Chondrocyte (in vitro differentiated cells): ENCODE results near the gene HECTD2. TPM values are rescaled to one million over a fixed set of nuclear protein-coding genes. Genes with fewer than 3 reads are reported as not detected.
A peak's percentile ranks its signal among the peaks of the same experiment; 100 is the strongest.

Experiments used
- DNase-seq: peaks from one replicate; pipeline ENCODE4 v3.0.0; 2021; ENCODE audit warnings: mixed read lengths, low spot score
- H3K27ac Mint-ChIP-seq: one replicate; pipeline ENCODE4 v1.8.0; 2021; ENCODE audit warnings: mild to moderate bottlenecking, moderate library complexity, mixed read lengths; ENCODE audit not compliant: unreplicated experiment
- H3K27me3 Mint-ChIP-seq: 2 replicates; pipeline ENCODE4 v1.8.0; 2021; ENCODE audit warnings: low read depth, mixed read lengths
- H3K36me3 Mint-ChIP-seq: 2 replicates; pipeline ENCODE4 v1.8.0; 2021; ENCODE audit warnings: low read depth, mixed read lengths
- H3K4me1 Mint-ChIP-seq: 2 replicates; pipeline ENCODE4 v1.8.0; 2021; ENCODE audit warnings: low read depth, mild to moderate bottlenecking, mixed read lengths
- H3K4me3 Mint-ChIP-seq: one replicate; pipeline ENCODE4 v1.8.0; 2021; ENCODE audit warnings: mild to moderate bottlenecking, moderate library complexity, mixed read lengths; ENCODE audit not compliant: unreplicated experiment
- H3K9me3 Mint-ChIP-seq: 2 replicates; pipeline ENCODE4 v1.8.0; 2021; ENCODE audit warnings: low read depth, mixed read lengths
- total RNA-seq: library from RNA; stranded (reverse); gene quantifications from 3 replicates; pipeline ENCODE4 v1.2.1, GENCODE V29; 2021
- TF ChIP-seq, protein P1 (sequence below): fragments of 200-600 bp; sonication (generic); IDR thresholded peaks from 2 replicates; pipeline ENCODE4 v1.5.0; 2021; ENCODE audit warnings: antibody characterized with exemption, mild to moderate bottlenecking, moderate library complexity

Gene HECTD2
- total RNA-seq, 1 donor from 2014 or later, result 51.8 TPM

DNA sequence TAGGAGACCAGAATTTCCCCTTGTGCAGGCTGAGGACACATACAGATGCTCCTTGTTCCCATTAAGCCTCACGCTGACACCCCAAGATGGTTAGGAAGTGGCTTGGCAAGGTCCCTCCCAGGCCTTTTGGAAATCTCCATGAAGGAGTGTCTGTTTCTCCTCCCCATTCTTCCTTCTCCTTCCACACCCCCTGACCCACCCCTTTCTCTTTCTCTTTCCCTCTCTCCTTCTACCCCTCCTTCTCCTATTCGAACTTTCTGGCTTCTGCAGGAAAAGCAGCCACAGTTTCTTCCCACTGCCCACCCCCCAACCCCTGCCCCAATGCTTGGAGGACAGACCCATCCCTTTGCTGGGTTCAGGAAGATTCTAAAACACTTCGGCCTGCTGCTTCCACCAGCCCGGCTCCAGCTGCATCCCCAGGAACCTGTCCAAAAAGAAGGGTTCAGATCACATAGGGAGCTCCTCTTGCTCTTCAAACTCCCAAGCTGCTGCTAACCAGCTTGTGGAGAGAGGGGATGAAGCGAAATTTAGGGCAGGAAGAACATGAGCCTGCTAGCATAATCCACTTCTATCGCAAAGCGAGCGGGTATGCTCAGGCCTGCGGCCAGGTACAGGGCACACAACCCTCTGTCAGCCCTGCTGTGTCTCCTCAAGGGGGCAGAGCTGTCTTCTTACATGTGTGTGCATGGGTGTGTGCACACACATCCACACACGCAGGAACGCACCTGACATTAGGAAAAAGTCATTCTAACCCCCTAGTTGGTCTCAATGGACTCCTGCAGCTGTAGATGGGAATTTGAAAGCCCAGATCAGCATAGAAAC lies 142.3 kb downstream of the HECTD2 start:
- Mint-ChIP-seq H3K27me3 (no peaks in the 10 kb centered on the region), H3K4me1 (peaks cover 27% of the 10 kb centered on the region), H3K36me3 (no peaks in the 10 kb centered on the region), H3K9me3 (no peaks in the 10 kb centered on the region), H3K27ac (no peak overlapping the region), H3K4me3 (no peak overlapping the region)
- DNase-seq, result no peak
- TF ChIP-seq, protein P1, sequence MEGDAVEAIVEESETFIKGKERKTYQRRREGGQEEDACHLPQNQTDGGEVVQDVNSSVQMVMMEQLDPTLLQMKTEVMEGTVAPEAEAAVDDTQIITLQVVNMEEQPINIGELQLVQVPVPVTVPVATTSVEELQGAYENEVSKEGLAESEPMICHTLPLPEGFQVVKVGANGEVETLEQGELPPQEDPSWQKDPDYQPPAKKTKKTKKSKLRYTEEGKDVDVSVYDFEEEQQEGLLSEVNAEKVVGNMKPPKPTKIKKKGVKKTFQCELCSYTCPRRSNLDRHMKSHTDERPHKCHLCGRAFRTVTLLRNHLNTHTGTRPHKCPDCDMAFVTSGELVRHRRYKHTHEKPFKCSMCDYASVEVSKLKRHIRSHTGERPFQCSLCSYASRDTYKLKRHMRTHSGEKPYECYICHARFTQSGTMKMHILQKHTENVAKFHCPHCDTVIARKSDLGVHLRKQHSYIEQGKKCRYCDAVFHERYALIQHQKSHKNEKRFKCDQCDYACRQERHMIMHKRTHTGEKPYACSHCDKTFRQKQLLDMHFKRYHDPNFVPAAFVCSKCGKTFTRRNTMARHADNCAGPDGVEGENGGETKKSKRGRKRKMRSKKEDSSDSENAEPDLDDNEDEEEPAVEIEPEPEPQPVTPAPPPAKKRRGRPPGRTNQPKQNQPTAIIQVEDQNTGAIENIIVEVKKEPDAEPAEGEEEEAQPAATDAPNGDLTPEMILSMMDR, result peak; percentile 68

DNA sequence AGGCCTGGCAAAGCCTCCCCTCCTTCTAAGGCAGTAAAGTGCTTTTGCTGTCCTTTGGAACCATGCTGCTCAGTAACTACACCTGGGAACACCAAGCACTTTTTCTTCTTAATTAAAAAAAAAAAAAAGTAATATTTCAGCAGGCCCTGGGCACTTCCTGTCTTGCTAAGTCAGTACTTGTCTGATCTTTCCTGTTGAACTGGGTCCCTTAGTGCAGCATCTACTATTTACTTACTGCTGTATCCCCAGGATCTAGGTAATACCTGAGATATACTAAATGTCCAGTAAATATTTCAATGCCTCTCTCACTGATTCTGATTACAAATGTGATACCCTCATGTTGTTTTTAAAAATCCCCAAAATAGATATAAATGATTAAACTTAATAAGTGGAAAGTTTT lies 145.3 kb downstream of the HECTD2 start:
- Mint-ChIP-seq H3K4me3 (no peak overlapping the region), H3K9me3 (no peaks in the 10 kb centered on the region), H3K4me1 (peaks cover 57% of the 10 kb centered on the region), H3K36me3 (no peaks in the 10 kb centered on the region), H3K27me3 (no peaks in the 10 kb centered on the region), H3K27ac (no peak overlapping the region)
- TF ChIP-seq, protein P1, result no peak
- DNase-seq, result no peak

DNA sequence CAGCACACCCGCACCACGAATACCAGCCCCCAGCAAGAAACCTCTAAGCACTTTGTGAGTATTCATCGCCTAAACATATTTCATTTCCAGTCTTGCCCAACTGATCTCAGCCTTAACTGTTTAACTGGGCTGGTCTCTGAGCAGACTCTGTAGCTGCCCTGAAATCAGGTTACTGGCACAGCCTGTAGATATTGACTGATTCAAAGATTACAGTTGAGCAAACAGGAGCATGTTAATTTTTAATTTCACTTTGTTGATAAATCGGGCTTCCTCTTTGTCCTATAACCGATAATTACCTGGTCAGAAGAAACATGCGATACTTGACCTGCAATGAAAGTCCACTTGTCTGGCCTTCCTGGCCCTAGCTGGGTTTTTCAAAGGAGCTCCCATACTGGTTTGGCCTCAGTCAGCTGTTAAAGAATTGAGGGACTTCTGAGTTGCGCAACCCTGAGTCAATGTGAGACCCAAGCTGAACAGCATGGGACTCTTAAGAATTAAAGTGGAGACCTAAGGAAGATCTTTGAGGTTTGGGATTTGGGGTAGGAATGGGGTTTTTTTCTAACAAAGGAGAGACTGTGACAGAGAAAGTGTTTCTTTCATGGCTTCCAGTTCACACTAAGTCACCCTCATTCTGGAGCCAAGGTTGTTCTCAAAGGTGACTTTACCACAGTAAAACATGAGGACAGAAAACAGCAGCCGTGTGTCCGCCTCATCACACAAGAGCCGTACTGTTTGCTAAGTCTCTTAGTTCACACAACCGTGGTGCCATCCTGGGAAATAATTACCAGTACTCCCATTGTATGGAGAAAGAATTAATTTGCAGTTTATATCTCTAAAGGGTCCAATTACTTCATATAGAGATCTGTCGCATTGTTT lies 146.8 kb downstream of the HECTD2 start:
- no peaks in the 10 kb centered on the region for H3K27me3 Mint-ChIP-seq
- H3K4me3 Mint-ChIP-seq, result no peak overlapping the region
- H3K27ac Mint-ChIP-seq, result peak overlapping the region; percentile 38
- no peak for DNase-seq
- H3K4me1 Mint-ChIP-seq, result peaks cover 62% of the 10 kb centered on the region
- no peaks in the 10 kb centered on the region for H3K36me3 Mint-ChIP-seq
- H3K9me3 Mint-ChIP-seq, result no peaks in the 10 kb centered on the region
- TF ChIP-seq, protein P1, result no peak

DNA sequence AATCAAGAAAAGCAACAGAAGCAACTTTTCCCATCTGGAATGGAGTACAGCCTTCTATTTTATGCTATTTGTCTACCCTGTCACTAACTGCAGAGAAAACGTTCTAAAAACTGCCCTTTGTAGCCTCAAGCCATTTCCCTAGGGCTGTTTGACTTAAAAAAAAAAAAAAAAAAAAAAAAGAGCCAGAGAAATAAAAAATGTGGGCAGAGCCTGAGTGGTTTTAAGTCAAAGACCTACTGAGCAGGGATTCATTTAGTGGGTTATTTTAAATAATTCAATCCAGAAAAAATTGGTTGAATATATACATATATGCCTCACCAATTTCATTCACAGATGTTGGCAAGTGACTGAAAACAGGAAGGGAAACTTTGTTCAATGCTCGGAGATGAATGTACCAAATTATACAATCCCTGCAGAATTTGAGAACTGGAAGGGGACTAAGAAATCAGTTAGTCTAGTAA lies 147.5 kb downstream of the HECTD2 start:
- Mint-ChIP-seq H3K4me3 (no peak overlapping the region), H3K9me3 (no peaks in the 10 kb centered on the region), H3K4me1 (peaks cover 68% of the 10 kb centered on the region), H3K27ac (peak overlapping the region; percentile 38), H3K27me3 (no peaks in the 10 kb centered on the region), H3K36me3 (no peaks in the 10 kb centered on the region)
- TF ChIP-seq, protein P1, result no peak
- no peak for DNase-seq

DNA sequence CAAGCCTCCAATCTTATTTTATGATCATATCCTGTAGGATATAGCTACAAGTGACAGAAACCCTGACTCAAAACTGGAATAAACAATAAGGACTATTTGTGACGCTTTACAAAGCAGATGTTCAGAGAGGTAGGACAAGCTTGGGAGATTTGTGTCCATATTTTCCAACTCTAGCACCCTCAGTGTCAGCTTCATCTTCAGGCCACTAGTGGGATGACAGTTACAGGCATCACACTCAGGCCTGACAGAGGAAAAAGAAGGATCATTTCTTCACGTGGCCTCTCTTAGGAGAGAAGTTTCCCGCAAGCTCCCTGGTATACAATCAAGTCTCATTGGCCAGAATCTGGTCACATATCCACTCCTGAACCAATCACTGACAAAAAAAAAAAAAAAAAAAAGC lies 148.3 kb downstream of the HECTD2 start:
- no peak for DNase-seq
- H3K27ac Mint-ChIP-seq, result peak overlapping the region; percentile 55
- H3K36me3 Mint-ChIP-seq, result no peaks in the 10 kb centered on the region
- TF ChIP-seq, protein P1, result no peak
- H3K4me3 Mint-ChIP-seq, result no peak overlapping the region
- peaks cover 76% of the 10 kb centered on the region for H3K4me1 Mint-ChIP-seq
- no peaks in the 10 kb centered on the region for H3K9me3 Mint-ChIP-seq
- no peaks in the 10 kb centered on the region for H3K27me3 Mint-ChIP-seq
